Esophagus squamous epithelium (tissue), 4 donors: ENCODE measurements around the gene MAOB.

Experiments used
- CTCF ChIP-seq, 6 experiments: fragments of 450-650 bp in 4 of 6; fragments of 200-600 bp in 2 of 6; sonication (generic) in 2 of 6; IDR thresholded peaks; one replicate each; pipeline ENCODE4 v1.5.1; 2016 to 2019; ENCODE audit warnings: antibody characterized with exemption in 6 of 6, mild to moderate bottlenecking in 4 of 6, moderate library complexity in 4 of 6
- POLR2A ChIP-seq, 4 donors: fragments of 450-650 bp; IDR thresholded peaks; one replicate each; pipeline ENCODE4 v1.6.1; 2017; ENCODE audit warnings: antibody characterized with exemption in 4 of 4, mild to moderate bottlenecking in 4 of 4, moderate library complexity in 3 of 4

- TF ChIP-seq POLR2A (IDR thresholded peaks at IDR 0.05): no peak
- no peak for TF ChIP-seq CTCF (IDR thresholded peaks at IDR 0.05)
Observed at GRCh38 chrX:43878906-43879526, 3.2 kb downstream of the MAOB start.
